Body of pancreas (tissue), 4 donors: ENCODE results near the gene SPINK1. TPM values are rescaled to one million over a fixed set of nuclear protein-coding genes. Genes with fewer than 3 reads are reported as not detected.

Experiments
- ATAC-seq: fragments of 150-250 bp; one replicate; pipeline ENCODE4 v1.9.1; 2016
- DNase-seq, 4 donors: peaks; one replicate each; pipeline ENCODE4 v3.0.0-alpha.2; 2019
- H3K27ac ChIP-seq, 4 donors: fragments of 200-600 bp; sonication (generic); 1 replicate in 3 of 4; 2 replicates in 1 of 4; pipeline versions ENCODE4 v1.5.1 to v1.6.1; 2016 to 2019; ENCODE audit warnings: mild to moderate bottlenecking in 1 of 4, mixed read lengths in 1 of 4, moderate library complexity in 1 of 4
- H3K27me3 ChIP-seq, 2 donors: fragments of 200-600 bp; sonication (generic); one replicate each; pipeline ENCODE4 v1.6.0; 2016; ENCODE audit warnings: mild to moderate bottlenecking in 1 of 2
- H3K36me3 ChIP-seq, 2 donors: fragments of 200-600 bp; sonication (generic); replicated peaks in 1 of 2; 2 replicates each; pipeline ENCODE4 v1.5.1; 2016; ENCODE audit warnings: low read depth in 2 of 2; ENCODE audit not compliant: insufficient read depth in 1 of 2
- H3K4me1 ChIP-seq: fragments of 200-600 bp; sonication (generic); one replicate; pipeline ENCODE4 v1.6.0; 2016
- H3K4me3 ChIP-seq, 2 donors: fragments of 200-600 bp; sonication (generic); 1 replicate in 1 of 2; 2 replicates in 1 of 2; pipeline ENCODE4 v1.5.1; 2016 to 2019
- H3K9me3 ChIP-seq, 3 donors: fragments of 200-600 bp; sonication (generic); 1 replicate in 2 of 3; 2 replicates in 1 of 3; pipeline ENCODE4 v1.5.1; 2016
- POLR2A ChIP-seq, 3 donors: fragments of 450-650 bp; IDR thresholded peaks; one replicate each; pipeline ENCODE4 v1.6.1; 2016; ENCODE audit warnings: antibody characterized with exemption in 3 of 3, mild to moderate bottlenecking in 2 of 3
- WGBS, 2 donors: methylation state at CpG; one replicate each; pipeline ENCODE4 v1.1.5; 2017; 5-methylcytosine and 5-hydroxymethylcytosine counted together
- intact Hi-C: fragments of 100-400 bp; cut with DNase I; formaldehyde crosslinking; loops from one replicate; pipeline ENCODE4 v1.15.1; 2023
- total RNA-seq, 2 donors: library from RNA; depleted of rRNA; stranded (reverse); fragments of >200 nt; gene quantifications; one replicate each; pipeline ENCODE4 v1.1.0, GENCODE V29; 2016
- TF ChIP-seq, protein P1 (sequence below), 7 experiments: fragments of 450-650 bp in 4 of 7; fragments of 200-600 bp in 3 of 7; sonication (generic) in 3 of 7; IDR thresholded peaks; one replicate each; pipeline ENCODE4 v1.5.1; 2016 to 2019; ENCODE audit warnings: antibody characterized with exemption in 7 of 7

Gene SPINK1
- total RNA-seq, 2 donors from 2014 or later: 3,901 to 5,969 TPM

DNA sequence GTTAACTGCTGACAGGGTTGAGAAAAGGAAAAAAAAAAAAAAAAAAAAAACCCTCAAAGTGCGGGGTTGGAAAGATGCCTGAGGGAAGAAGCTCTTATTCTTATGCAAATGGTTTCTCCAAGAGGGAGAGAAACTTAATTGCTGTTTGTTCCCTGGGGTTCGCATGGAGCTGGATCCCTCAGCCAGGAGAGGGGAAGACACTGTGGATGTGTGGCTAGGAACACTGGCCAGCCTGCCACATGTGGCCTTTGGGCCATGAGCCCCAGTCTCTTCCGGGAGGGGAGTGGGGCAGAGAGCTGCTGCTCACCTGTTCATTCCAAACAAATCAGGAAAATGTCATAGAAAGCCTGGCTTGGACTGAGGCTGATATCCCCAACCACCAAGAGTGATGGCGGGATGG, 37.6 kb upstream of the SPINK1 start:
- Histone ChIP-seq H3K27me3 (no peaks in the 10 kb centered on the region), H3K36me3 (no peaks in the 10 kb centered on the region), H3K9me3 (no peaks in the 10 kb centered on the region), H3K4me3 (no peak overlapping the region), H3K4me1 (no peaks in the 10 kb centered on the region), H3K27ac (no peak overlapping the region)
- TF ChIP-seq POLR2A (IDR thresholded peaks at IDR 0.05): no peak
- TF ChIP-seq, protein P1, sequence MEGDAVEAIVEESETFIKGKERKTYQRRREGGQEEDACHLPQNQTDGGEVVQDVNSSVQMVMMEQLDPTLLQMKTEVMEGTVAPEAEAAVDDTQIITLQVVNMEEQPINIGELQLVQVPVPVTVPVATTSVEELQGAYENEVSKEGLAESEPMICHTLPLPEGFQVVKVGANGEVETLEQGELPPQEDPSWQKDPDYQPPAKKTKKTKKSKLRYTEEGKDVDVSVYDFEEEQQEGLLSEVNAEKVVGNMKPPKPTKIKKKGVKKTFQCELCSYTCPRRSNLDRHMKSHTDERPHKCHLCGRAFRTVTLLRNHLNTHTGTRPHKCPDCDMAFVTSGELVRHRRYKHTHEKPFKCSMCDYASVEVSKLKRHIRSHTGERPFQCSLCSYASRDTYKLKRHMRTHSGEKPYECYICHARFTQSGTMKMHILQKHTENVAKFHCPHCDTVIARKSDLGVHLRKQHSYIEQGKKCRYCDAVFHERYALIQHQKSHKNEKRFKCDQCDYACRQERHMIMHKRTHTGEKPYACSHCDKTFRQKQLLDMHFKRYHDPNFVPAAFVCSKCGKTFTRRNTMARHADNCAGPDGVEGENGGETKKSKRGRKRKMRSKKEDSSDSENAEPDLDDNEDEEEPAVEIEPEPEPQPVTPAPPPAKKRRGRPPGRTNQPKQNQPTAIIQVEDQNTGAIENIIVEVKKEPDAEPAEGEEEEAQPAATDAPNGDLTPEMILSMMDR (IDR thresholded peaks at IDR 0.05): no peak
- 63 to 77% methylated on average over 4 of the region's 4 CpGs for WGBS, 2 donors
- DNase-seq (no peak), ATAC-seq (no peak)
- intact Hi-C loops: no loop called here

DNA sequence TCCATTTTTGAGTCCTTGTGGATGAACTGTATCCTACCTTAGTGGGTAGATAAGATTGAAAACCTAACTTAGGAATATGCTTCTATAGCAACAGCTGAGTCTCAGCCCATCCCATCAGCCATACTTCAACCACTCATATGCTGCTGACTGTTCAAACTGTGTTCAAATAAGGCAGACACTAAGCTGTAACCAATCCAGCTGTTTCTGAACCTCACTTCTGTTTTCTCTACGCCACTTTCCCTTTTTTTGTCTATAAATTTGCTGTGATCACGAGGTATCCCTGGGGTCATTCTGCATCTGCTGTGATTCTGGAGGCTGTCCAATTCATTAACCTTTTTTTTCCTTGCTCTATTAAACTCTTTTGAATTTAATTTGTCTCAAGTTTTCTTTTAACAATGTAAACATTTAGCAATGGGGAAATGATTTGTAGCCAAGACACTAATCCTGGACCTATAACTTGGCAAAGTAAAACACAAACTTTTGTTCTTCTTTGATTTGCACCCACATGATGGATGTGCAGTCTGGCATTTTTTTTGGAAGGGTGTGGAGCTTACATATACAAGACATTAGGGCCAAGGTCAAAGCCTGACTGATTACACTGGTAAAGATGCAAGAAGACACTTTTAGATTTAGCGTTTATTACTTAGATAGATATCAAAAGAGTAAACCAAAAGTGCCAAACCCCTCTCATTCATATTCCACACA, 32.1 kb upstream of the SPINK1 start:
- ATAC-seq: no peak

GRCh38 chr5:147860641-147861025, 29.2 kb upstream of the SPINK1 start:
- H3K36me3 ChIP-seq: no peaks in the 10 kb centered on the region
- no peaks in the 10 kb centered on the region for H3K27me3 ChIP-seq
- intact Hi-C loops: no loop called here
- DNase-seq: peak in 3 of 4 donors; percentile 17 to 28 (median 25)
- H3K27ac ChIP-seq: no peak overlapping the region
- no peak for TF ChIP-seq POLR2A (IDR thresholded peaks at IDR 0.05)
- TF ChIP-seq, protein P1 (IDR thresholded peaks at IDR 0.05): no peak
- no peak overlapping the region for H3K4me3 ChIP-seq
- peaks cover 14% of the 10 kb centered on the region for H3K4me1 ChIP-seq
- 8 to 28% methylated on average over 1 of the region's 1 CpG for WGBS, 2 donors
- H3K9me3 ChIP-seq: no peaks in the 10 kb centered on the region
- peak; percentile 65 for ATAC-seq

More for the DNA sequence above, 32.1 kb upstream of the SPINK1 start:
- DNase-seq: no peak
- Histone ChIP-seq H3K4me1 (peaks cover 10% of the 10 kb centered on the region), H3K27ac (no peak overlapping the region), H3K4me3 (no peak overlapping the region), H3K27me3 (no peaks in the 10 kb centered on the region), H3K36me3 (no peaks in the 10 kb centered on the region), H3K9me3 (no peaks in the 10 kb centered on the region)
- TF ChIP-seq, protein P1 (IDR thresholded peaks at IDR 0.05): no peak
- intact Hi-C loops: no loop called here
- 46 to 53% methylated on average over 3 of the region's 3 CpGs for WGBS, 2 donors

GRCh38 chr5:147859962-147860640, 28.6 kb upstream of the SPINK1 start:
- Histone ChIP-seq H3K27ac (no peak overlapping the region), H3K4me1 (peaks cover 14% of the 10 kb centered on the region), H3K9me3 (no peaks in the 10 kb centered on the region), H3K27me3 (no peaks in the 10 kb centered on the region), H3K36me3 (no peaks in the 10 kb centered on the region), H3K4me3 (no peak overlapping the region)
- 71 to 81% methylated on average over 3 of the region's 3 CpGs for WGBS, 2 donors
- peak; percentile 19 for ATAC-seq
- intact Hi-C loops: no loop called here
- DNase-seq: no peak
- no peak for TF ChIP-seq POLR2A (IDR thresholded peaks at IDR 0.05)
- TF ChIP-seq, protein P1 (IDR thresholded peaks at IDR 0.05): no peak
